IgD-negative memory B cell (primary cell): ENCODE results near the gene CARMIL3. TPM values are rescaled to one million over a fixed set of nuclear protein-coding genes. Genes with fewer than 3 reads are reported as not detected.
A peak's percentile ranks its signal among the peaks of the same experiment; 100 is the strongest.

ENCODE experiments used
- H3K27ac Mint-ChIP-seq, 3 donors: one replicate each; pipeline ENCODE4 v1.8.0; 2020 to 2022; ENCODE audit warnings: mild to moderate bottlenecking in 3 of 3, mixed read lengths in 3 of 3, moderate library complexity in 1 of 3
- H3K27me3 Mint-ChIP-seq: one replicate; pipeline ENCODE4 v1.8.0; 2021; ENCODE audit warnings: mixed read lengths
- H3K36me3 Mint-ChIP-seq: one replicate; pipeline ENCODE4 v1.8.0; 2020; ENCODE audit warnings: mild to moderate bottlenecking, mixed read lengths
- H3K4me1 Mint-ChIP-seq, 3 donors: one replicate each; pipeline ENCODE4 v1.8.0; 2020 to 2022; ENCODE audit warnings: mixed read lengths in 3 of 3, mild to moderate bottlenecking in 1 of 3
- H3K4me3 Mint-ChIP-seq, 4 donors: one replicate each; pipeline ENCODE4 v1.8.0; 2020 to 2022; ENCODE audit warnings: mild to moderate bottlenecking in 4 of 4, mixed read lengths in 4 of 4, moderate library complexity in 3 of 4
- H3K9me3 Mint-ChIP-seq, 3 donors: one replicate each; pipeline ENCODE4 v1.8.0; 2020 to 2021; ENCODE audit warnings: mixed read lengths in 3 of 3, mild to moderate bottlenecking in 1 of 3
- polyA plus RNA-seq: library from polyadenylated mRNA; unstranded; fragments of 300-500 nt; fragmentation: Illumina TruSeq; gene quantifications from one replicate; pipeline ENCODE4 v1.2.3, GENCODE V29; 2021

CARMIL3 gene
- polyA plus RNA-seq, 1 donor from 2014 or later = 0.35 TPM

DNA sequence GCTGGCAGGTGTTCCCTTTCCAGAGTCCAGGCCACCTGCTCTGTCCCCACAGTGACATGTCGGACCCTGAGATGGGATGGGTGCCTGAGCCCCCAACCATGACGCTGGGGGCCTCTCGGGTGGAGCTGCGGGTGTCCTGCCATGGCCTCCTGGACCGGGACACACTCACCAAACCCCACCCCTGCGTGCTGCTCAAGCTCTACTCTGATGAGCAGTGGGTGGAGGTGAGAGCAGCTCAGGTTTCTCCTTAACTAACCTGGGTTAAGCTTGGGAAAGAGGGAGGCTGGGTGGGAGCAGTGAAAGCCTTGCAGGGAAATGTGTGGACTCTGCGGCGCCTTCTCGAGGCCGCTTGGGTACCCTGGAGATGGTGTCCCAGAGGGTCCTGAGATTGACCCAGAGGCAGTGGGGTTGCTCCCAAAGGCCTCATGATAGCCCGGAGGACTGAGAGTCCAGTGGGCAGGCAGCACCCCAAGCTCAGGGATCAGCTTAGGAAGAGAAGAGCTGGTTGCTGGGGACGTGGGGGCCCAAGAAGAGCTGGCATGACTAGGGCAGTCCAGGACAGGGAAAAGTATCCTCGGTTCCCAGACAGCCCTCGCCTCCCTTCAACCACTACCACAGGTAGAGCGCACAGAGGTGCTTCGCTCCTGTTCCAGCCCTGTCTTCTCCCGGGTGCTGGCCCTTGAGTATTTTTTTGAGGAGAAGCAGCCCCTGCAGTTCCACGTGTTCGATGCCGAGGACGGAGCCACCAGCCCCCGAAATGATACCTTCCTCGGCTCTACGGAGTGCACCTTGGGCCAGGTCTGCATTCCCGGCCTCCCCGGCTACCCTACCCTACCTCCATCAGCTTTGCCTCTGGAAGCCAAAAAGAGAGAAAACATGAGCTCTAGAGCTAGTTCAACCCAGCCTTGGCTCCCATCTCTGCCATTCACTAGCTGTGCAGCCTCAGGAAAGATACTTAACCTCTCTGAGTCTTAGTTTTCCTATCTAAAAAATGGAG lies 21.4 kb downstream of the CARMIL3 start:
- H3K4me3 Mint-ChIP-seq = no peak overlapping the region
- H3K9me3 Mint-ChIP-seq = no peaks in the 10 kb centered on the region
- H3K36me3 Mint-ChIP-seq = no peaks in the 10 kb centered on the region
- peaks cover 5 to 19% (median 9%) of the 10 kb centered on the region in 3 donors for H3K4me1 Mint-ChIP-seq
- H3K27ac Mint-ChIP-seq = no peak overlapping the region
- no peaks in the 10 kb centered on the region for H3K27me3 Mint-ChIP-seq

DNA sequence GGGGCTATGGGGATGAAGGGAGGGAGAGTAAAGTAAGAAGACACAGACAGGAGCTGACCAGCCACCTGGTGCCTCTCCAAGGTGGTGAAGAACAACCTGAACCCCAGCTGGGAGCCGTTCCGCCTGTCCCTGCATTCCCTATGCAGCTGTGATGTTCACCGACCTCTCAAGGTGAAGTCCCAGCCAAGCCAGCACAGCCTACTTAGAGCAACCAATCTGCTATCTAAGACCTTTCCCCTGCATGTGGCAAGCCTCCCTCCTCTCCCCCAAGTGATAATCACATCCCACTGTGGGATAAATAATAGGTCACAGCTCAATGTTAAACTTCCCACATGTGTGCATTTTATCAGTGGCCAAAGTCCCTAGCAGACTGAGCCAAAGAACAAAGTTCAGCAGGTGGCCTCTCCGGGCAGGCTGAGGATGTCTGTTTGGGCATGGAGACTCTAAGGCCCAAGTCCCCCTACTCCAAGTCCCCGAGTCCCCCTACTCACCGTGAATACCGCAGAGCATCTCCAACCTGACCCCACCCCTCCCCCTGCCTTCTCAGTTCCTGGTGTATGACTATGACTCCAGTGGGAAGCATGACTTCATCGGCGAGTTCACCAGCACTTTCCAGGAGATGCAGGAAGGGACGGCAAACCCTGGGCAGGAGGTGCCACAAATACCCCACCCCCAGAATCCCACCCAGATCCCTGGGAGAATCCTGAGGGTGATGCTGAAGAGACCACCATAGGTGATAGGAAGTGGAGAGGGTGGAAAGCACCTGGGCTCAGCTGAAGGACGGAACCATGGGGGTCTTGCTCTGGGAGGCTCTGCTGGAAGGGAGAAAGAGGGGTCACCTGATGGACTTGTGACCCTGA lies 23.0 kb downstream of the CARMIL3 start:
- Mint-ChIP-seq H3K27ac (peak overlapping the region in 2 of 3 donors; percentile 1 to 34), H3K4me3 (peak overlapping the region in 2 of 4 donors; percentile 8 to 71), H3K36me3 (no peaks in the 10 kb centered on the region), H3K27me3 (no peaks in the 10 kb centered on the region), H3K9me3 (no peaks in the 10 kb centered on the region), H3K4me1 (peaks cover 6 to 22% (median 10%) of the 10 kb centered on the region in 3 donors)

DNA sequence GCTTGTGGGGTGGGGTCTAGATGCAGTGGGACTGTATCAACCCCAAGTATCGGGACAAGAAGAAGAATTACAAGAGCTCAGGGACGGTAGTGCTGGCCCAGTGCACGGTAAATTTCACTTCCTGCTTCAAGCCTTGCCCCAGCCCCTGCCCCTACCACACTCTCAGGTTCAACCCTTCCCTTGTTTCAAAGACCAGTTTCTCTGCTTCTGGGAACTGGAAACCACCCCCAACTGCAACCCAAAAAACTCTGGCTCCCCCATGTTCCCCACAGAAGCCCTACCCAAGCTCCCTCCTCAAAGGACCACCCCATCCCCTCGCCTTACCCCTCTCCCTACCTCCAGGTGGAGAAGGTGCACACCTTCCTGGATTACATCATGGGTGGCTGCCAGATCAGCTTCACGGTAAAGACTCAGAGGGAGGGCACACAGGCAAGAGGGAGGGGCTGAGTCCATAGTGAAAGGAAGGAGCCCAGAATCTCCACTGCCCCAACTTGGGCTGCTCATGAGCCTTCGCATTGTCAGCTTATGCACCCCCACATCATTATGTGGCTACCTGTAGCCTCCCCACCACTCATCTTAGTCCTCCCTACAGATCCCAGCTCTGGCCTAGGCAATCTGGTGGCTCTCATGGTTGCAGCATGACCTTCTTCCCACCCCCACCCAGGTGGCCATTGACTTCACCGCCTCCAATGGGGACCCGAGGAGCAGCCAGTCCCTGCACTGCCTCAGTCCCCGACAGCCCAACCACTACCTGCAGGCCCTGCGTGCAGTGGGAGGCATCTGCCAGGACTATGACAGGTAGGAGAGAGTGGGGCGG lies 23.9 kb downstream of the CARMIL3 start:
- H3K27me3 Mint-ChIP-seq = no peaks in the 10 kb centered on the region
- H3K36me3 Mint-ChIP-seq = no peaks in the 10 kb centered on the region
- H3K9me3 Mint-ChIP-seq = no peaks in the 10 kb centered on the region
- H3K4me1 Mint-ChIP-seq = peaks cover 15 to 29% (median 16%) of the 10 kb centered on the region in 3 donors
- peak overlapping the region; percentile 1 to 34 (median 32) for H3K27ac Mint-ChIP-seq
- peak overlapping the region in 3 of 4 donors; percentile 8 to 71 (median 41) for H3K4me3 Mint-ChIP-seq

DNA sequence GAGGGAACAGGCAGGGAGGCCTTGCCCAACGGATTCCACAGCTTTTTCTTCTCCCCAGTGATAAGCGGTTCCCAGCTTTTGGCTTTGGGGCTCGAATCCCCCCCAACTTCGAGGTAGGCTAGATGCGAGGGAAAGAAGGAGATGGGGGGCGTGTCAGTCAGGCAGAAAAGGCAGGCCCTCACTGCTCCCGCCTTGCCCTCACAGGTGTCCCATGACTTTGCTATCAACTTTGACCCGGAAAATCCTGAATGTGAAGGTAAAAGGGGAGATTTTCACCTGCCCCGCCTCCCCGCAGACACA lies 24.4 kb downstream of the CARMIL3 start:
- Mint-ChIP-seq H3K9me3 (no peaks in the 10 kb centered on the region), H3K36me3 (no peaks in the 10 kb centered on the region), H3K4me1 (peaks cover 16 to 30% (median 19%) of the 10 kb centered on the region in 3 donors), H3K4me3 (no peak overlapping the region), H3K27me3 (no peaks in the 10 kb centered on the region), H3K27ac (no peak overlapping the region)

DNA sequence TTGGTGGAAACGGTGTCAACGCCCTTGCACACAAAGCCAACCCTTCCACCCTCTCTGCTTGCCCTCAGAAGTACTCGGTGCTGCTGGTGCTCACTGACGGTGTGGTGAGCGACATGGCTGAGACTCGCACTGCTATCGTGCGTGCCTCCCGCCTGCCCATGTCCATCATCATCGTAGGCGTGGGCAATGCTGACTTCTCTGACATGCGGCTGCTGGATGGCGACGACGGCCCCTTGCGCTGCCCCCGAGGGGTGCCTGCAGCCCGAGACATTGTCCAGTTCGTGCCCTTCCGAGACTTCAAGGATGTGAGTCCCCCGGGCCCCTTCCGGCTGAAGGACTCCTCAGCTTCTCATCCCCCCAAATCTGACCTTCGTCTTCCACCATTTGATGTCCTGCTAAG lies 25.3 kb downstream of the CARMIL3 start:
- H3K27ac Mint-ChIP-seq = peak overlapping the region in 1 of 3 donors; percentile 25
- H3K27me3 Mint-ChIP-seq = no peaks in the 10 kb centered on the region
- peak overlapping the region in 1 of 4 donors; percentile 20 for H3K4me3 Mint-ChIP-seq
- H3K4me1 Mint-ChIP-seq = peaks cover 16 to 33% (median 23%) of the 10 kb centered on the region in 3 donors
- no peaks in the 10 kb centered on the region for H3K36me3 Mint-ChIP-seq
- no peaks in the 10 kb centered on the region for H3K9me3 Mint-ChIP-seq

DNA sequence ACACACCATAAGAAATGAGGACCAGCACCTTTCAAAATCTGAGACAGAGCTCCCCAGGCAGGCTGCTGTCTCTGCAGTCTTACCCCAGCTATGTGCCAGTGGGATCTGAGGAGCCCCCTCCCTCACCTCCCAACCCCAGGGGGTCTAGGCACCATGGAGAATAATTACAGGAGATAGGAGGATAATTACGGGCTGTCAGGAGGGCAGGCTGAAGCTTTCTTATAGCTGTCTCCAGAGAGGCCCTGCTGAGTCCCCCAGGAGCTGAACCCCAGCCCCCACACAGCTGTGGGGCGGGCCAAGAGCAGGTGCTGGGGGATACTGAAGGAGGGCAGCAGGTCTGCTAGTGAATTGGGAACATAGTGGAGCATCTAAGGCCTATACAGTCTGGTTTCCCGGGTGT lies 26.3 kb downstream of the CARMIL3 start:
- Mint-ChIP-seq H3K27ac (peak overlapping the region in 2 of 3 donors; percentile 22 to 62), H3K4me1 (peaks cover 16 to 34% (median 24%) of the 10 kb centered on the region in 3 donors), H3K4me3 (peak overlapping the region in 2 of 4 donors; percentile 12 to 23)

DNA sequence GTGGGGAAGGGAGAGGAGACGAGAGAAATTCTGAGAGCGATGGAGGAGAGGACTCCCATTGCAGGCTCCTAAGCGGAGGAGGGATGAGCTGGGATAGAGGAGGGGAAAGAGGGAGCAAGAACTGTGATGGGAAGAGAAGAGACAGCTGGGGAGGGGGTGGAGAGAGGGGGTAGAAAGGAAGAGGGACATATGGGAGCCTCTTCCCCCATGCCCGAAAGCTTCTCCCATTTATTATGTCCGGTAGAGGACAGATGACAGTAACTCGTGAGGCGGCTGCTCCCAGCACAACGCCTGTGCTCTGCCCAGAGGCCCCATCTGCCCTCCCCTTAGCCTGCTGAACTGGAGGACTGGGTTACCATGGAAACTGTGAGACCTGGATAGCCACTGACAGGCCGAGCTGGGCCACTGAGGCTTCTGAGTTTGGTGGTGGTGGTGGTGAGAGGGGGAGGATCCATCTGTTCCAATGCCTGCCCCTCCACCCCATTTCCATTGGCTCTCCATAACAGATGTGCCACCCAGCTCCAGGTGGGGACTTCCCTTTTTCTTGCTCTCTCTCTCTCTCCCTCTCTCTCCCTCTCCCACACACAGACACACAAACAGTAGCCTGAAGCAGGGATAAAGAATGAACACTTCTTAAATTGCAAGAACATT lies 27.8 kb downstream of the CARMIL3 start:
- Mint-ChIP-seq H3K27ac (peak overlapping the region in 2 of 3 donors; percentile 76 to 89), H3K4me1 (peaks cover 24 to 33% (median 25%) of the 10 kb centered on the region in 3 donors), H3K36me3 (no peaks in the 10 kb centered on the region), H3K27me3 (no peaks in the 10 kb centered on the region), H3K9me3 (no peaks in the 10 kb centered on the region), H3K4me3 (peak overlapping the region in 3 of 4 donors; percentile 17 to 86 (median 83))

More for the DNA sequence above, 26.3 kb downstream of the CARMIL3 start:
- H3K27me3 Mint-ChIP-seq = no peaks in the 10 kb centered on the region
- no peaks in the 10 kb centered on the region for H3K36me3 Mint-ChIP-seq
- no peaks in the 10 kb centered on the region for H3K9me3 Mint-ChIP-seq

DNA sequence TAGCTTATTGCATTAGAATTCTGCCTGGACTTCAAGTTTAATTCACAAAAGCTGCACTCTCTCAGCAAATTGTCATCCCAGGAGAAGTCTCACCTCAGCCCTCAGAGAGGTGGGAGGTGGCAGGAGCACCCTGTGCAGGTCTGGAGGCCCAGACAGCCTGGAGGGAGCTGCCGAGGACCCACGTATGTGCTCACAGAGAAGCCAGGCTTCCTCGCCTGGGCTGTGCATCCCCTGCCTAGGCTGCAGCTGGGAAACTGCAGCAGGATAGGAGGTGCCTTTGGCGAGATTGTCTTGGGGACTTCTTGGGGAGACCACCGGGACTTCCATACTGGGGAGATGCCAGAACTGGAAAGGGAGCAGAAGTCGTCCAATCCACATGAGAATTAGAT lies 28.3 kb downstream of the CARMIL3 start:
- no peaks in the 10 kb centered on the region for H3K9me3 Mint-ChIP-seq
- H3K4me1 Mint-ChIP-seq = peaks cover 22 to 31% (median 25%) of the 10 kb centered on the region in 3 donors
- no peaks in the 10 kb centered on the region for H3K36me3 Mint-ChIP-seq
- no peaks in the 10 kb centered on the region for H3K27me3 Mint-ChIP-seq
- peak overlapping the region; percentile 37 to 85 (median 72) for H3K4me3 Mint-ChIP-seq
- H3K27ac Mint-ChIP-seq = peak overlapping the region in 2 of 3 donors; percentile 76 to 89

DNA sequence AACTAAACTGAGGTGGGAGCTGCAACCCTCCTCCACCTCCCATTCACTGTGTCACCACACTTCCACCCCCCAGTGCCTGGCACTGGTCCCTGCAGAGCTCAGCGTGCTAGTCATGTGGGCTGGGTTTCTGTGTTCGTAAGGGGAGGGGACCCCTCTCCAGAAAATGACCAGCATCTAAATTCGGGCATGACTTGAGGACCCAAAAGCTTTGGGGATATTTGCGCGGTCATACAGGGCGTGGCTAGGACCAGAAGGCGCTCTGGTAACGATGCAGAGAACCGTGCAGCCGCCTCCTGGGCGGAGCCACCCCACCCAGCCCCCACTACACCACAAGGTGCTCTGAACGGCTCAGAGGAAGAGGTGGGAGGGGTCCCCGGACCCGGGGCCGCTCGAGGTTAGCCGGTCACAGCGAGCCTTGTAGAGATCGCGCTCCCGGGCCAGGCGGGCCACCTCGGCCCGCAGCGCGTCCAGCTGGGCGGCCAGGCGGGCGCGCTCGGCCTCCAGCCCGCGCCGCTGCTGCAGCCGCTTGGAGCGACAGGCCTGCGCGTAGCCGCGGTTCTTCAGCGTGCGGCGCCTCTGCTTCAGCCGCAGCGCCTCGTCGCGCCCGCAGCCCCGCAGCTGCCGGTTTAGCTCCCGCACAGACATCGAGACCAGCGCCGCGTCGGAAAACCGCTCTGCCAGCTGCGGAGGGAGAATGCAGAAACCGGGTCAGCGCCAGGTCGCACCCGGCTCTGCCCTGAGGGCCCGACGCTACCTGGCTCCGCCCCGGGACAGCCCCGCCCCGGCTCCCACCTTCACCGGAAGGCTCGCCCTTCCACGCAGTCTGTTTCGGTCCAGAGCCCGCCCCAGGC lies 29.3 kb downstream of the CARMIL3 start:
- Mint-ChIP-seq H3K9me3 (no peaks in the 10 kb centered on the region), H3K4me1 (peaks cover 15 to 26% (median 25%) of the 10 kb centered on the region in 3 donors), H3K27me3 (no peaks in the 10 kb centered on the region), H3K27ac (peak overlapping the region; percentile 76 to 95 (median 94)), H3K4me3 (peak overlapping the region; percentile 83 to 94 (median 88)), H3K36me3 (no peaks in the 10 kb centered on the region)

DNA sequence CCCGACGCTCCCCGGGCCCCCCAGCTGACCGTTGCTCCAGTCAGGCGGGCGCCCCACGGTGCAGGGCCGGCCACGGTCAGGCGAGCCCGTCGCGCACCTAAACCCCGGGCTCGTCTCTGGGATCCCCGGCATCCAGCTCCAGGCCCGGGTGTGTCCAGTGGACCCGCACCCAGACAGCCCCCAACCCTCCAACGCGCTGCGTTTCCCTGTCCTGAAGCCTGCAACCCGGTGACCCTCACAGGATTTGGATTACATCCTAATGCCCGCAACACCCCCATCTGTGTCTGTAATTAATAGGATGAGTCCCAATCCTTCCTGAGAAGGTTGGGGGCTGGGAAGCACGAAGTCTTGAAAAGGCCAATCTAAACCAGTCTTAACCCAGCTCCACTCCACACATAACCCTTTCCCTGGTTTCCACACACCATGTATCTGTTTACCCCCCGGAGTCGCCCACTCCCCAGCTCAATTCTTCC lies 30.0 kb downstream of the CARMIL3 start:
- Mint-ChIP-seq H3K4me1 (peaks cover 15 to 25% (median 23%) of the 10 kb centered on the region in 3 donors), H3K36me3 (no peaks in the 10 kb centered on the region), H3K27me3 (no peaks in the 10 kb centered on the region), H3K9me3 (no peaks in the 10 kb centered on the region), H3K27ac (peak overlapping the region; percentile 76 to 94 (median 86)), H3K4me3 (peak overlapping the region; percentile 83 to 94 (median 88))

DNA sequence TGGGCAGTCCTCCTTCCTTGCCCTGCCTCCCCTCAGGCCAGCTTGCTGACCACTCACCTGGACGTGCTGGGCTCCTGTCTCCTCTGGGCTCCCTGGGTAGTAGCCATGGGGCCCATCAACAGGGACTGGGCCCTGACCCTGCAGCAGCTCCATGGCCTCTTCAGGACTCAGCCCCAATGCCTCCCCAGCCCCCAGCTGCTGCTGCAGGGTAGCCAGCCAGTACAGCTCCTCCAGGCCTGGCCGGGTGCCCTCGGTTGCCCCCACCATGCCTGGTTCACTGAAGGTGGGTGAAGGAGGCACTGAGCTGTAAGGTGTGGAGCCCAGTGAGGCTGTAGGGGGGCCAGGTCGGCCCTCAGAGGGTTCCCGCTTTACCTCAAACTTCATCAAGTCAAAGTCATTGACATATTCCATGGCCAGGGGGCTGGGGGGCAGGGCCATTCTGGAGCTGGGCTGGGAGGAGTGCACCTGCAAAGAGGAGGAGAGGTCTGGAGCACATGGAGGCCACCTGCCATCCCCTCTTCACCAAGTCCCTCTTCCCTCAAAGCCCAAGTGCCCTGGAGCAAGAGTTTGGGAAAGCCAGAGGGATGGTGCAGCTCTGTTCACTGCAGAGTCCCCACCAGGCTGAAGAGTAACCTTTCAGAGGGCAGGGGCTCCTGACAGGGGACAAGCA lies 30.7 kb downstream of the CARMIL3 start:
- H3K9me3 Mint-ChIP-seq = no peaks in the 10 kb centered on the region
- H3K4me1 Mint-ChIP-seq = peaks cover 15 to 25% (median 23%) of the 10 kb centered on the region in 3 donors
- no peaks in the 10 kb centered on the region for H3K27me3 Mint-ChIP-seq

DNA sequence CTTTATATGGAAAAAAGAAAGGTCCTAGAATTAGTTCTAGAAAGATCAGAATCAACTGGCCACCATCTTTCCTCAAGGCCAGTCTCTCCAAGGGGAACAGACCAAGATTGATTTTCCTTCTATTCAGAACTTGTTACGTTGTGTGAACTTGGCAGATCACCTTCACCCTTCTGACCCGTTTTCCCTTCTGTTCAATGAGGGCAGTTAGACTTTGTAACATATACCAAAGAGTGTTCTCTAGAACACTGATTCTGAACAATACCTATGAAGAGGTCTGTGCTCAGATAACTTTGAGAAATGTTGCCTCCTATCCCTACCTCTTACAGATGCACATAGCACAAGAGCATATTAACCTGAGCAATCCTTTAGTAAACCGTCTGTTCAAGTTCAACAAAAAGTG lies 31.7 kb downstream of the CARMIL3 start:
- H3K27ac Mint-ChIP-seq = peak overlapping the region in 2 of 3 donors; percentile 77 to 80
- H3K9me3 Mint-ChIP-seq = no peaks in the 10 kb centered on the region
- peaks cover 15 to 25% (median 21%) of the 10 kb centered on the region in 3 donors for H3K4me1 Mint-ChIP-seq
- no peaks in the 10 kb centered on the region for H3K27me3 Mint-ChIP-seq
- no peaks in the 10 kb centered on the region for H3K36me3 Mint-ChIP-seq
- peak overlapping the region in 2 of 4 donors; percentile 41 to 79 for H3K4me3 Mint-ChIP-seq

More for the DNA sequence above, 30.7 kb downstream of the CARMIL3 start:
- Mint-ChIP-seq H3K36me3 (no peaks in the 10 kb centered on the region), H3K4me3 (peak overlapping the region; percentile 83 to 94 (median 88)), H3K27ac (peak overlapping the region in 2 of 3 donors; percentile 76 to 94)
